Measurements from ENCODE around the gene PCF11. TPM values are rescaled to one million over a fixed set of nuclear protein-coding genes. Genes with fewer than 3 reads are reported as not detected.

The PCF11 gene
- total and polyA plus RNA-seq, 2 of the 4 experiments (the other 2 are of a cell fraction) = 19.2 to 26.7 TPM

- Histone ChIP-seq H3K27me3 (ENCODE audit: control insufficient read depth, insufficient read depth, low read length) (peaks cover 4% of the 10 kb centered on the region), H4K8ac (ENCODE audit: low read depth in 2 of 2, low read length in 2 of 2) (no peak overlapping the region), H2AK5ac (ENCODE audit: low read depth, low read length) (no peak overlapping the region), H4K91ac (ENCODE audit: insufficient read depth, low read depth, low read length) (no peak overlapping the region), H3K27ac (ENCODE audit: insufficient read depth, low read length) (no peak overlapping the region), H3K4me2 (ENCODE audit: low read depth, low read length) (peak overlapping the region; percentile 42; the same call in 1 of the 2 replicates), H3K9me1 (ENCODE audit: insufficient read depth, low read length) (no peaks in the 10 kb centered on the region), H3K79me1 (ENCODE audit: low read depth in 1 of 2, low read length in 2 of 2) (no peaks in the 10 kb centered on the region), H2BK120ac (ENCODE audit: low read depth, low read length) (no peak overlapping the region), H2AK9ac (replicated peaks; ENCODE audit: low read depth, low read length, poor library complexity) (no peak overlapping the region), H4K5ac (ENCODE audit: low read depth, low read length) (no peak overlapping the region), H3K23ac (ENCODE audit: low read depth, low read length) (no peak overlapping the region), H3K4me1 (ENCODE audit: control insufficient read depth, insufficient read depth, low read length) (peaks cover 14% of the 10 kb centered on the region), H2AFZ (replicated peaks; ENCODE audit: low read length, poor library complexity) (no peak overlapping the region), H2BK20ac (ENCODE audit: low read depth, low read length) (no peak overlapping the region), H2BK5ac (ENCODE audit: low read depth, low read length, poor library complexity, severe bottlenecking) (no peak overlapping the region), H3K18ac (ENCODE audit: low read depth, low read length) (no peak overlapping the region), H3K14ac (replicated peaks; ENCODE audit: low read depth, low read length) (no peak overlapping the region), H3K9me3 (ENCODE audit: control insufficient read depth, insufficient read depth, low read length) (peaks cover 2% of the 10 kb centered on the region; the same call in 1 of the 2 replicates), H2BK15ac (ENCODE audit: low read depth, low read length) (no peak overlapping the region), H3K36me3 (ENCODE audit: control insufficient read depth, insufficient read depth, low read length) (no peaks in the 10 kb centered on the region), H3K56ac (ENCODE audit: extremely low read depth, insufficient read depth, low read length) (no peak overlapping the region), H3K4me3 (ENCODE audit: insufficient read depth, low read depth, low read length) (no peak overlapping the region), H3K9ac (ENCODE audit: low read depth, low read length) (no peak overlapping the region), H4K20me1 (ENCODE audit: insufficient read depth, low read length) (no peaks in the 10 kb centered on the region; the same call in 1 of the 2 replicates), H3K4ac (ENCODE audit: low read depth, low read length) (no peak overlapping the region)
- 34% methylated on average over 3 of the region's 5 CpGs; no CpG with 5 or more reads in 1 of the 2 experiments for WGBS, 2 experiments (ENCODE audit: extremely low coverage in 2 of 2, insufficient read length in 1 of 2)
- BruUV-seq (replicated peaks) = no TSS peak
- ChIA-PET CTCF (interaction anchor here (0.6 kb wide), 1 partner anchor 20 kb away, joined by 3 read pairs; no protein-coding TSS in a partner anchor), POLR2A (ENCODE audit: unreplicated experiment) (no interaction called here)
- intact Hi-C loops (cut with micrococcal nuclease) = no loop called here
- TF ChIP-seq MXI1 (IDR thresholded peaks at IDR 0.05; ENCODE audit: borderline replicate concordance, low read depth, low read length) (no peak), BHLHE40 (IDR thresholded peaks at IDR 0.05; ENCODE audit: low read depth, low read length) (no peak), NFE2L2 (IDR thresholded peaks at IDR 0.05; ENCODE audit: low read depth, low read length) (no peak), MAFK (IDR thresholded peaks at IDR 0.05; ENCODE audit: low read depth, low read length) (no peak), POLR2A (IDR thresholded peaks at IDR 0.05; ENCODE audit: low read depth, low read length) (no peak), CTCF (conservative IDR thresholded peaks at IDR 0.05; ENCODE audit: low read depth, low read length) (no peak), RAD21 (IDR thresholded peaks at IDR 0.05; ENCODE audit: low read length) (no peak), CHD1 (IDR thresholded peaks at IDR 0.05; ENCODE audit: low read depth, low read length) (no peak), SMC3 (IDR thresholded peaks at IDR 0.05; ENCODE audit: low read depth, low read length) (no peak), RCOR1 (IDR thresholded peaks at IDR 0.05; ENCODE audit: insufficient replicate concordance, low read length) (no peak), FOS (IDR thresholded peaks at IDR 0.05; ENCODE audit: low read depth, low read length) (no peak), MAZ (IDR thresholded peaks at IDR 0.05; ENCODE audit: borderline replicate concordance, low read depth, low read length) (no peak), CEBPB (IDR thresholded peaks at IDR 0.05; ENCODE audit: low read depth, low read length) (no peak), ELK1 (IDR thresholded peaks at IDR 0.05; ENCODE audit: borderline replicate concordance, low read depth, low read length) (no peak), RFX5 (IDR thresholded peaks at IDR 0.05; ENCODE audit: low read depth, low read length) (no peak)
- TF ChIP-seq, protein P1, sequence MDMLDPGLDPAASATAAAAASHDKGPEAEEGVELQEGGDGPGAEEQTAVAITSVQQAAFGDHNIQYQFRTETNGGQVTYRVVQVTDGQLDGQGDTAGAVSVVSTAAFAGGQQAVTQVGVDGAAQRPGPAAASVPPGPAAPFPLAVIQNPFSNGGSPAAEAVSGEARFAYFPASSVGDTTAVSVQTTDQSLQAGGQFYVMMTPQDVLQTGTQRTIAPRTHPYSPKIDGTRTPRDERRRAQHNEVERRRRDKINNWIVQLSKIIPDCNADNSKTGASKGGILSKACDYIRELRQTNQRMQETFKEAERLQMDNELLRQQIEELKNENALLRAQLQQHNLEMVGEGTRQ (IDR thresholded peaks at IDR 0.05; ENCODE audit: low read depth, low read length) = no peak
- no peak for DNase-seq
- dilution Hi-C loops (cut with HindIII; ENCODE audit: low sequenced_read_pairs, unreplicated experiment) = no loop called here
- in situ Hi-C loops (cut with MboI; ENCODE audit: low sequenced_read_pairs) = no loop called here
- no peak for ATAC-seq (ENCODE audit: low read depth)
Observed at GRCh38 chr11:83115551-83115950, 41.4 kb upstream of the PCF11 start.

Data from IMR-90 (cell line).